Right lobe of liver (tissue), 6 donors: ENCODE results near the gene MARCHF10. TPM values are rescaled to one million over a fixed set of nuclear protein-coding genes. Genes with fewer than 3 reads are reported as not detected.

Source experiments
- ATAC-seq, 4 donors: fragments of 200-7000 bp; cut with Tn5 transposase; one replicate each; pipeline ENCODE4 v1.9.1; 2020; ENCODE audit warnings: mild to moderate bottlenecking in 4 of 4, moderate library complexity in 4 of 4
- DNase-seq, 3 donors: peaks; one replicate each; pipeline ENCODE4 v3.0.0-alpha.2; 2020
- H3K27ac ChIP-seq, 3 donors: fragments of 200-600 bp; one replicate each; pipeline ENCODE4 v1.8.0; 2022
- H3K27me3 ChIP-seq, 2 donors: fragments of 200-600 bp; one replicate each; pipeline ENCODE4 v1.8.0; 2022
- H3K36me3 ChIP-seq, 4 donors: fragments of 200-600 bp; sonication (generic) in 1 of 4; one replicate each; pipeline versions ENCODE4 v1.5.1 to v1.8.0; 2017 to 2022; ENCODE audit warnings: control low read depth in 1 of 4
- H3K4me1 ChIP-seq, 4 donors: fragments of 200-600 bp; sonication (generic) in 1 of 4; one replicate each; pipeline versions ENCODE4 v1.5.1 to v1.8.0; 2017 to 2022; ENCODE audit warnings: control low read depth in 1 of 4
- H3K4me3 ChIP-seq, 3 donors: fragments of 200-600 bp; one replicate each; pipeline ENCODE4 v1.8.0; 2022
- H3K9me3 ChIP-seq, 4 donors: fragments of 200-600 bp; sonication (generic) in 1 of 4; one replicate each; pipeline versions ENCODE4 v1.5.1 to v1.8.0; 2017 to 2022; ENCODE audit warnings: control low read depth in 1 of 4
- POLR2A ChIP-seq: fragments of 450-650 bp; IDR thresholded peaks from one replicate; pipeline ENCODE4 v1.6.1; 2017; ENCODE audit warnings: antibody characterized with exemption, mild to moderate bottlenecking
- WGBS: methylation state at CpG from one replicate; pipeline ENCODE4 v1.1.6; 2018; ENCODE audit warnings: low coverage, low lambda C conversion rate; ENCODE audit not compliant: insufficient coverage; ENCODE audit errors: missing lambda C conversion rate; 5-methylcytosine and 5-hydroxymethylcytosine counted together
- intact Hi-C, 2 donors: fragments of 100-400 bp; cut with DNase I; formaldehyde crosslinking; loops; one replicate each; pipeline versions ENCODE4 v1.11.2 to v1.14.1; 2022
- total RNA-seq, 6 experiments: library from RNA; depleted of rRNA in 2 of 6; stranded (reverse); fragments of >200 nt in 2 of 6; fragmentation: NEBNext Ultra II Directional in 3 of 6; extraction: Animal tissue kit (Norgen Biotek cat#: 25700) in 3 of 6; gene quantifications; one replicate each; pipeline versions ENCODE4 v1.1.0 to v1.2.4, GENCODE V29; 2016 to 2023
- TF ChIP-seq, protein P1 (sequence below), 4 donors: fragments of 200-600 bp in 3 of 4; fragments of 450-650 bp in 1 of 4; IDR thresholded peaks; one replicate each; pipeline versions ENCODE4 v1.5.1 to v1.8.0; 2016 to 2022; ENCODE audit warnings: antibody characterized with exemption in 4 of 4, mild to moderate bottlenecking in 2 of 4
- donor health status: DM: no; HTN: yes; CAD: no.
- donor health status: DM: no; HTN: no; CAD: no.
- donor health status: DM: no; HTN: no; CAD: no.
- donor health status: DM: no; HTN: yes; CAD: no.
- donor health status: DM: no; HTN: yes; CAD: no.

Gene MARCHF10
- total RNA-seq, 6 experiments from 2014 or later: not detected

DNA sequence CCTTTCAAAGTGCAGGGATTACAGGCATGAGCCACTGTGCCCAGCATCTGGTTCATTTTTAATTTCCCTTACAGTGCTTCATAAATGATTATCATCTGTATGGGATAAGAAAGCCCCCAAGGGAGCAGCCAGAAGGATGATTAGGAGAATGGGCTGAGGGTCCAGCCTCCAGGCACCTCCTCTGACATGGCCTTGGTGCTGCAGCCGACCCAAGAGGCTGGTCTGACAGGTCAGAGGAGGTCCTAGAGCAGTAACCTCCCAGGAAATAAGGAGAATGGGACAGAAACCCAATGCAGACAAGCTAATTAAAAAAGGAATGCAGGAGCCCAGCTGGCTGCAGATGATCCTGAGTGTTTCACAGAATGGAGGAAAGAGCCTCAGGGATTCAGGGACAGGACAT is 151.7 kb downstream of the MARCHF10 start:
- no peak for ATAC-seq
- no peak for TF ChIP-seq POLR2A
- TF ChIP-seq, protein P1, sequence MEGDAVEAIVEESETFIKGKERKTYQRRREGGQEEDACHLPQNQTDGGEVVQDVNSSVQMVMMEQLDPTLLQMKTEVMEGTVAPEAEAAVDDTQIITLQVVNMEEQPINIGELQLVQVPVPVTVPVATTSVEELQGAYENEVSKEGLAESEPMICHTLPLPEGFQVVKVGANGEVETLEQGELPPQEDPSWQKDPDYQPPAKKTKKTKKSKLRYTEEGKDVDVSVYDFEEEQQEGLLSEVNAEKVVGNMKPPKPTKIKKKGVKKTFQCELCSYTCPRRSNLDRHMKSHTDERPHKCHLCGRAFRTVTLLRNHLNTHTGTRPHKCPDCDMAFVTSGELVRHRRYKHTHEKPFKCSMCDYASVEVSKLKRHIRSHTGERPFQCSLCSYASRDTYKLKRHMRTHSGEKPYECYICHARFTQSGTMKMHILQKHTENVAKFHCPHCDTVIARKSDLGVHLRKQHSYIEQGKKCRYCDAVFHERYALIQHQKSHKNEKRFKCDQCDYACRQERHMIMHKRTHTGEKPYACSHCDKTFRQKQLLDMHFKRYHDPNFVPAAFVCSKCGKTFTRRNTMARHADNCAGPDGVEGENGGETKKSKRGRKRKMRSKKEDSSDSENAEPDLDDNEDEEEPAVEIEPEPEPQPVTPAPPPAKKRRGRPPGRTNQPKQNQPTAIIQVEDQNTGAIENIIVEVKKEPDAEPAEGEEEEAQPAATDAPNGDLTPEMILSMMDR (IDR thresholded peaks at IDR 0.05): no peak
- H3K36me3 ChIP-seq: no peaks in the 10 kb centered on the region
- peaks cover 0 to 4% (median 0%) of the 10 kb centered on the region in 4 donors for H3K4me1 ChIP-seq
- peak in 1 of 3 donors; percentile 15 for DNase-seq
- no peaks in the 10 kb centered on the region for H3K9me3 ChIP-seq
- H3K27me3 ChIP-seq: no peaks in the 10 kb centered on the region
- WGBS: no CpG with 5 or more reads among the region's 1 CpG
- H3K4me3 ChIP-seq: no peak overlapping the region
- no peak overlapping the region for H3K27ac ChIP-seq
- intact Hi-C loops: no loop called here

DNA sequence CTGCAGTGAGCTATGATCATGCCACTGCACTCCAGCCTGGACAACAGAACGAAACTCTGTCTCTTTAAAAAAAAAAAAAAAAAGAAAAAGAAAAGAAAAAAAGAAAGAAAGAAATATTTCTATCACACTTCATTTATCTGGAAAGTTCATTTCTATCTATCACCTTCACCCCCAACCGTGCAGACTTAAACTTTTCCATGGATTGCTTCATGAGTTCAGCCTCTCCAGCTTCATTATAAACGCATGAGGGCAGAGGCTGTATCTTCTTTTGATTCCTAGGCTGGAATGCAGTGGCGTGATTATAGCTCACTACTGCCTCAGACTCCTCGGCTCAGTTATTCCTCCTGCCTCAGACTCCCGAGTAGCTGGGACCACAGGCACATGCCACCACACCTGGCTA is 152.5 kb downstream of the MARCHF10 start:
- TF ChIP-seq POLR2A: no peak
- TF ChIP-seq, protein P1 (IDR thresholded peaks at IDR 0.05): no peak
- WGBS: 71% methylated on average over 6 of the region's 6 CpGs
- no peaks in the 10 kb centered on the region for H3K9me3 ChIP-seq
- DNase-seq: peak in 1 of 3 donors; percentile 10
- no peak for ATAC-seq
- H3K27ac ChIP-seq: no peak overlapping the region
- no peaks in the 10 kb centered on the region for H3K27me3 ChIP-seq
- intact Hi-C loops: no loop called here
- no peak overlapping the region for H3K4me3 ChIP-seq
- no peaks in the 10 kb centered on the region for H3K36me3 ChIP-seq
- peaks cover 0 to 4% (median 0%) of the 10 kb centered on the region in 4 donors for H3K4me1 ChIP-seq

DNA sequence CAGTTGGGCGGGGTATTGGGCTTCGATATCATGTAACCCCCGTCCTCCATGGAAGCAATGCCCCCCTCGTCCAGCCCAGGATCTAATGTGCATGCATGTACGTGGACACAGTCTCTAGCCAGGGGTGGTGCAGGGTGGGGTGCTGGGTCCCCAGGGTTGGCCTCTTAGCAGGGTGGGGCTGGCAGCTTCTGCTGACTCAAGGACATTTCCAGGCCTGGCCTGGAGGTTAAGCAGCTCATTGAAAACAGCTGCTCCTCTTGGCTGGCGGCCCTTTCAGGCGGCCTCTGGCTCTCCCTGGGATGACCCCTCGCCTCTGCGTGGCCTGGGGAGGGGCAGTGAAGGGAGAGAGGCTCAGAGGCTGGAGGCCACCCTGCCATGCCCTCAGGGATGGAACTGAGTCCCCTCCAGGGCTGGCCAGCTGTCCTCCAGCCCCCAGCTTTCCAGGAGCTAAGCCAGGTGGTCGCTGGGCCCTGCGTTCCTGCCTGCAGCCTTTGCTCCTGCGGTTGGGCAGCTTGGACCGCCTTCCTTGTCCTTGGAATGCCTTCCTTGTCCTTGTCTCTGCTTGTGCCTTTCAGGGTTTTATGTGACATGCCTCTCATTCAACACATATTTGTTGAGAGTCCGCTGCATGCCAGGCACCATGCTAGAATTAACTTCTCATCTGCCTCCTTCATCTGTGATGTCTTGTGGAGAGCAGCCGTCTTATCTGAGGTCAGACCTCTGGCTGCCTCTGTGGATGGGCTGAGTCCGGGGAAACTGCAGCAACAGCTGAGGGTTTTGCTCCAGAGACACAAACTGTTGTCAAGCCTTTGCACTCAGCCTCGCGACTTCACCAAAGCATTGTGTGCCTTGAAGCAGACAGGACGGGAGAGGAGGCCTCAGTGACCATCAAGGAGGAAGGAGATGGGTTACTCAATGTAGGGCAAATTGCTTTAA is 154.0 kb downstream of the MARCHF10 start:
- H3K36me3 ChIP-seq: no peaks in the 10 kb centered on the region
- peak; percentile 4 to 37 (median 20) for ATAC-seq
- no peak for TF ChIP-seq POLR2A
- TF ChIP-seq, protein P1 (IDR thresholded peaks at IDR 0.05): no peak
- no peak overlapping the region for H3K27ac ChIP-seq
- peak in 2 of 3 donors; percentile 64 to 72 for DNase-seq
- WGBS: 41% methylated on average over 14 of the region's 19 CpGs
- H3K9me3 ChIP-seq: no peaks in the 10 kb centered on the region
- intact Hi-C loops: no loop called here
- no peak overlapping the region for H3K4me3 ChIP-seq
- peaks cover 0 to 4% (median 0%) of the 10 kb centered on the region in 4 donors for H3K4me1 ChIP-seq
- H3K27me3 ChIP-seq: no peaks in the 10 kb centered on the region

DNA sequence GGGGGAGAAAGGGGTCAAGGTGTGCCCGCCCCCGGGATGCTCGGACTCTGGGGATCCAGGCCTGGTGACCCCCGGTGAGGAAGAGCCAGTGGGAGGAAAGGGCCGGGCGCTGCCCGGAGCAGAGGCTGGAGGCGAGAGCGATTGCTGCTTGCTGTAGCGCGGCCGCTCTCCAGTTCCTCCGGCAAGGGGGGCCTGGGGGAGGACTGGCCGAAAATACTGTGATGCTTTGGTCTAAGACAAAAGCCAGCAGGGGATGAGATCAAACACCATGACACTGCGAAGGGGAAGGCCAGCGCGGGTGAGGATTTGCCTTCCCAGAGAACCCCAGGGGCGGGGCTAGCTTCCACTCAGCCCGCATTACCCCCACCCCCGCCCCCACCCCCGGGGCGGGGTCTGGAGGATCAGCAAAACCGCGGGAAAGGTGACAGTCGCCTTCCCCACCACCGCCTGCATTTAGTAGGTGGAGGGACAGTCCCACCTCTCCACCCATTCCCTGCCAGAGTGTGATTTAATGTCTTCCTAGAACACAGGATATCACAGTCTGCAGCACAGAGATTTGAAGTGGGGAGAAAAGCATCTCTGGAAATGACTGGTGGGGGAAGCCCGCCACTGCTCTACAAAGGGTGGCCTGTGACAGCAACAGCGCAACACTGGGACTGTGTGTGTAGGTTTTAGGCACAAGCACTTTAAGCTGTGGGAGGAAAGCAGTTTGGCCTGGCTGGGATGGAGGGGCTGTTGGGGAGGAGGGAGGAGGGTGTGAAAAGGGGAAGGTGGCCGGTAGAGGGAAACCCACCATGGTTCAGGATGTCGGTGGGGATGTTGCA is 154.9 kb downstream of the MARCHF10 start:
- no peaks in the 10 kb centered on the region for H3K9me3 ChIP-seq
- H3K4me1 ChIP-seq: peaks cover 0 to 4% (median 0%) of the 10 kb centered on the region in 4 donors
- H3K27ac ChIP-seq: peak overlapping the region in 2 of 3 donors; percentile 5 to 36
- H3K4me3 ChIP-seq: peak overlapping the region; percentile 43 to 56 (median 51)
- no peaks in the 10 kb centered on the region for H3K36me3 ChIP-seq
- H3K27me3 ChIP-seq: no peaks in the 10 kb centered on the region
- peak; percentile 30 for TF ChIP-seq POLR2A
- TF ChIP-seq, protein P1 (IDR thresholded peaks at IDR 0.05): no peak
- ATAC-seq: peak; percentile 64 to 82 (median 78)
- peak; percentile 72 to 80 (median 78) for DNase-seq
- 5% methylated on average over 19 of the region's 30 CpGs for WGBS
- intact Hi-C loops: no loop called here
